HL-60 (cell line): ENCODE results near the gene EYA2.

ENCODE experiments used
- POLR2AphosphoS5 ChIP-seq: IDR thresholded peaks from 2 replicates; pipeline ENCODE4 v1.6.1; 2012; ENCODE audit warnings: low read depth
- REST ChIP-seq: IDR thresholded peaks from 2 replicates; pipeline ENCODE4 v1.6.1; 2012; ENCODE audit warnings: low read depth; ENCODE audit not compliant: insufficient replicate concordance
- TF ChIP-seq, protein P1 (sequence below): IDR thresholded peaks from one replicate; pipeline ENCODE4 v1.5.1; 2011; ENCODE audit warnings: low read length, control low read depth, inconsistent platforms; ENCODE audit not compliant: insufficient read depth

DNA sequence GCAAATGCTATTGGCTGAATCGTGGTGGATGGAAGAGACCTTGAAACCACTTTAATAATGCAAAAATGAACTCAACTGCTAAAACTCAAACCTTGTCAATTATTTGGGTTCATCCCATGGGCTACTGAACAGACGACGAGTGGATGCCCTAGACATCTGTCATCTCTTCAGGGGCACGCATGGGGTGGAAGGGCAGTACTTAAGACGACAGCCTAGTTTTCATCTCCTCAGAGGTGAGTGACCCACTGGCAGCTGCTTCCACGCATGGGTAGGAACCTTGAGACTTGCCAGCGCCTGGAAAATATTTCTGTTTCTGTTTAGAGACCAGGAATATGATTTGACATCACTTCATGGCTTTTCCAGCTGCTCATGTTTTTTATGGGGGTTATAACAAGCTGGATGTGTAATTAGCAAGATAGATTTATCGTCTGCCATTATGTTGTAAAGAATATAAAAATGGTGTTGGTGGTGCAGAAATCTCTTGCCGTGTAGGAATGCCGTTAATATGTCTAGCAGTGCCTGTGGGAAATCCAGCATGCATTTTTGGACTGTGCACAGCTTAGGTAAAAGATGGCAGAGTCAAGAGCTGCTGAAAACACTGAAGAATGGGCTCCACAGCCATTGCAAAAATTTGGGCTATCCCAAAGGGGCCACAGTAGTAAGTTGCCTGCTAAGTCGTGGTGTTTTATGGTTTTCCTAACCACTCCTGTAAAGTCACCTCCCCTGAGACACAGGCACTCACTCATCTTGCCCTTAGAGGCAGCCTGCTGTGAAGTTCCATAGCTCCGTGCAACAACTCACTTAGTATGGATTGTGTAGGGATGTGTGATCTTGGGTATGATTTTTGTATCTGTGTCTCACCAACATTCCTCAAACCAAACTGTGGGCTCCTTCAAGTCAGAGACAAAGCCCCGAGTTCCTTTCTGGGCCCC, 203.3 kb downstream of the EYA2 start:
- TF ChIP-seq, protein P1, sequence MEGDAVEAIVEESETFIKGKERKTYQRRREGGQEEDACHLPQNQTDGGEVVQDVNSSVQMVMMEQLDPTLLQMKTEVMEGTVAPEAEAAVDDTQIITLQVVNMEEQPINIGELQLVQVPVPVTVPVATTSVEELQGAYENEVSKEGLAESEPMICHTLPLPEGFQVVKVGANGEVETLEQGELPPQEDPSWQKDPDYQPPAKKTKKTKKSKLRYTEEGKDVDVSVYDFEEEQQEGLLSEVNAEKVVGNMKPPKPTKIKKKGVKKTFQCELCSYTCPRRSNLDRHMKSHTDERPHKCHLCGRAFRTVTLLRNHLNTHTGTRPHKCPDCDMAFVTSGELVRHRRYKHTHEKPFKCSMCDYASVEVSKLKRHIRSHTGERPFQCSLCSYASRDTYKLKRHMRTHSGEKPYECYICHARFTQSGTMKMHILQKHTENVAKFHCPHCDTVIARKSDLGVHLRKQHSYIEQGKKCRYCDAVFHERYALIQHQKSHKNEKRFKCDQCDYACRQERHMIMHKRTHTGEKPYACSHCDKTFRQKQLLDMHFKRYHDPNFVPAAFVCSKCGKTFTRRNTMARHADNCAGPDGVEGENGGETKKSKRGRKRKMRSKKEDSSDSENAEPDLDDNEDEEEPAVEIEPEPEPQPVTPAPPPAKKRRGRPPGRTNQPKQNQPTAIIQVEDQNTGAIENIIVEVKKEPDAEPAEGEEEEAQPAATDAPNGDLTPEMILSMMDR: no peak
- TF ChIP-seq REST (no peak), POLR2AphosphoS5 (no peak)
